Neural cell (in vitro differentiated cells): ENCODE measurements around the gene PTGER3. TPM values are rescaled to one million over a fixed set of nuclear protein-coding genes. Genes with fewer than 3 reads are reported as not detected.

Experiments
- H2AFZ ChIP-seq: fragments of 200-600, 300-800 bp; sonication (generic), shearing (Covaris generic); 2 replicates; pipeline ENCODE4 v1.6.0; 2014; ENCODE audit warnings: low read depth, mild to moderate bottlenecking, antibody characterized with exemption, low read length, moderate library complexity
- H3F3A ChIP-seq: fragments of 200-600 bp; shearing (Covaris generic); 2 replicates; pipeline ENCODE4 v1.6.1; 2016; ENCODE audit warnings: mild to moderate bottlenecking, moderate library complexity, mixed read lengths, antibody characterized with exemption, low read length; ENCODE audit not compliant: insufficient read depth, poor library complexity, severe bottlenecking
- H3K27ac ChIP-seq: fragments of 200-600, 300-800 bp; sonication (generic), shearing (Covaris generic); 2 replicates; pipeline ENCODE4 v1.5.1; 2014; ENCODE audit warnings: mild to moderate bottlenecking, low read length, moderate library complexity
- H3K27me3 ChIP-seq: fragments of 300-800, 200-600 bp; sonication (generic), shearing (Covaris generic); 2 replicates; pipeline ENCODE4 v1.6.0; 2014; ENCODE audit warnings: mild to moderate bottlenecking, low read depth, low read length, moderate library complexity; ENCODE audit not compliant: insufficient read depth
- H3K36me3 ChIP-seq: fragments of 300-800, 200-600 bp; sonication (generic), shearing (Covaris generic); 2 replicates; pipeline ENCODE4 v1.5.1; 2014; ENCODE audit warnings: mild to moderate bottlenecking, antibody characterized with exemption, low read length, moderate library complexity; ENCODE audit not compliant: insufficient read depth
- H3K4me2 ChIP-seq: fragments of 300-800, 200-600 bp; sonication (generic), shearing (Covaris generic); 2 replicates; pipeline ENCODE4 v1.6.0; 2014; ENCODE audit warnings: mild to moderate bottlenecking, low read length
- H3K4me3 ChIP-seq: fragments of 300-800, 200-600 bp; sonication (generic), shearing (Covaris generic); 2 replicates; pipeline ENCODE4 v1.5.1; 2014; ENCODE audit warnings: mild to moderate bottlenecking, low read length, moderate library complexity
- H3K79me2 ChIP-seq: fragments of 200-600 bp; shearing (Covaris generic); replicated peaks from 2 replicates; pipeline ENCODE4 v1.6.0; 2014; ENCODE audit warnings: mild to moderate bottlenecking, low read length, moderate library complexity; ENCODE audit not compliant: insufficient read depth
- H3K9ac ChIP-seq: fragments of 300-800, 200-600 bp; sonication (generic), shearing (Covaris generic); 2 replicates; pipeline ENCODE4 v1.6.1; 2016; ENCODE audit warnings: mild to moderate bottlenecking, low read length, mixed read lengths
- H3K9me2 ChIP-seq: fragments of 200-600 bp; shearing (Covaris generic); 2 replicates; pipeline ENCODE4 v1.6.1; 2016; ENCODE audit warnings: mild to moderate bottlenecking, low read length, mixed read lengths; ENCODE audit not compliant: insufficient read depth
- H3K9me3 ChIP-seq: fragments of 200-600, 300-800 bp; sonication (generic), shearing (Covaris generic); 2 replicates; pipeline ENCODE4 v1.6.1; 2016; ENCODE audit warnings: mild to moderate bottlenecking, mixed run types, low read length, moderate library complexity, mixed read lengths
- H4K20me1 ChIP-seq: fragments of 200-600 bp; shearing (Covaris generic); 2 replicates; pipeline ENCODE4 v1.6.1; 2016; ENCODE audit warnings: mild to moderate bottlenecking, mixed run types; ENCODE audit not compliant: insufficient read depth
- CTCF ChIP-seq: fragments of 450-650 bp; IDR thresholded peaks from 2 replicates; pipeline ENCODE4 v1.5.1; 2014; ENCODE audit warnings: antibody characterized with exemption, mild to moderate bottlenecking, moderate library complexity; ENCODE audit not compliant: poor library complexity, severe bottlenecking
- EP300 ChIP-seq: fragments of 450-650 bp; conservative IDR thresholded peaks from 2 replicates; pipeline ENCODE4 v1.6.1; 2014; ENCODE audit warnings: antibody characterized with exemption, mild to moderate bottlenecking, moderate library complexity; ENCODE audit not compliant: poor library complexity, severe bottlenecking
- EZH2 ChIP-seq: fragments of 200-600, 300-800 bp; shearing (Covaris generic), sonication (generic); IDR thresholded peaks from 2 replicates; pipeline ENCODE4 v1.6.1; 2014; ENCODE audit warnings: antibody characterized with exemption, low read length, borderline replicate concordance, mild to moderate bottlenecking; ENCODE audit not compliant: insufficient read depth, poor library complexity, severe bottlenecking
- MXI1 ChIP-seq: fragments of 450-650 bp; conservative IDR thresholded peaks from 2 replicates; pipeline ENCODE4 v1.6.1; 2014; ENCODE audit warnings: antibody characterized with exemption, mild to moderate bottlenecking; ENCODE audit not compliant: poor library complexity, severe bottlenecking
- POLR2AphosphoS5 ChIP-seq: IDR thresholded peaks from 2 replicates; pipeline ENCODE4 v1.6.1; 2012
- RAD21 ChIP-seq: fragments of 450-650 bp; conservative IDR thresholded peaks from 2 replicates; pipeline ENCODE4 v1.6.1; 2014; ENCODE audit warnings: antibody characterized with exemption, mild to moderate bottlenecking, moderate library complexity
- REST ChIP-seq: IDR thresholded peaks from 2 replicates; pipeline ENCODE4 v1.6.1; 2012; ENCODE audit warnings: borderline replicate concordance
- SMC3 ChIP-seq: fragments of 450-650 bp; conservative IDR thresholded peaks from 2 replicates; pipeline ENCODE4 v1.6.1; 2014; ENCODE audit warnings: antibody characterized with exemption, mild to moderate bottlenecking, moderate library complexity; ENCODE audit not compliant: poor library complexity
- TAF1 ChIP-seq: IDR thresholded peaks from 2 replicates; pipeline ENCODE4 v1.6.1; 2012; ENCODE audit warnings: low read depth
- polyA plus RNA-seq: library from polyadenylated mRNA; depleted of rRNA; stranded (reverse); fragments of >200 nt; gene quantifications from 2 replicates; pipeline ENCODE4 v1.2.3, GENCODE V29; 2014

PTGER3 gene
- polyA plus RNA-seq, 1 donor from 2014 or later = 1.7 TPM

- TF ChIP-seq EZH2 (no peak), SMC3 (no peak), TAF1 (no peak), POLR2AphosphoS5 (no peak), EP300 (no peak), CTCF (no peak), MXI1 (no peak), RAD21 (no peak), REST (no peak)
- Histone ChIP-seq H3F3A (no peaks in the 10 kb centered on the region), H3K4me2 (no peak overlapping the region), H3K4me3 (no peak overlapping the region), H3K9me3 (no peaks in the 10 kb centered on the region), H3K79me2 (no peaks in the 10 kb centered on the region), H3K27me3 (no peaks in the 10 kb centered on the region), H3K27ac (no peak overlapping the region), H3K9me2 (no peaks in the 10 kb centered on the region), H4K20me1 (no peaks in the 10 kb centered on the region), H3K36me3 (no peaks in the 10 kb centered on the region), H2AFZ (no peak overlapping the region), H3K9ac (no peak overlapping the region)
These were observed 21.5 kb downstream of the PTGER3 start for GRCh38 chr1:71026093-71026492.

- Histone ChIP-seq H3K79me2 (no peaks in the 10 kb centered on the region), H4K20me1 (no peaks in the 10 kb centered on the region), H3K9me3 (no peaks in the 10 kb centered on the region), H3K36me3 (no peaks in the 10 kb centered on the region), H2AFZ (no peak overlapping the region), H3K4me2 (no peak overlapping the region), H3K27ac (no peak overlapping the region), H3K27me3 (no peaks in the 10 kb centered on the region), H3K9me2 (no peaks in the 10 kb centered on the region), H3K9ac (no peak overlapping the region), H3K4me3 (no peak overlapping the region), H3F3A (no peaks in the 10 kb centered on the region)
- TF ChIP-seq EP300 (no peak), SMC3 (no peak), RAD21 (no peak), REST (no peak), MXI1 (no peak), CTCF (no peak), POLR2AphosphoS5 (no peak), TAF1 (no peak), EZH2 (no peak)
These were observed 24.1 kb downstream of the PTGER3 start for GRCh38 chr1:71023515-71023914.
